SK-N-SH (cell line): ENCODE measurements around the gene ATP8A2. TPM values are rescaled to one million over a fixed set of nuclear protein-coding genes. Genes with fewer than 3 reads are reported as not detected.

Experiments used
- CTCF ChIA-PET: fragments of 300-600, 350-600 bp; formaldehyde crosslinking; extraction: SDS; loops from one replicate; lab custom pipeline; 2021; lab: Yijun Ruan, JAX
- POLR2A ChIA-PET: fragments of 350-600 bp; sonication (Branson Sonifier 250); formaldehyde crosslinking; extraction: SDS; loops from one replicate; lab custom pipeline; 2020; ENCODE audit warnings: antibody characterized with exemption, inconsistent platforms; lab: Yijun Ruan, JAX
- DNase-seq: peaks from one replicate; pipeline ENCODE4 v3.0.0; 2012
- H2AFZ ChIP-seq: fragments of 200-600 bp; sonication (generic); 2 replicates; pipeline ENCODE4 v1.8.1; 2016; ENCODE audit warnings: antibody characterized with exemption, mild to moderate bottlenecking, low read depth
- H3F3A ChIP-seq: fragments of 200-600 bp; sonication (generic); replicated peaks from 2 replicates; pipeline ENCODE3; 2016; ENCODE audit warnings: antibody characterized with exemption, mild to moderate bottlenecking; ENCODE audit not compliant: insufficient read depth
- H3K27ac ChIP-seq, 2 experiments: fragments of 200-500 bp in 1 of 2; fragments of 200-600 bp in 1 of 2; sonication (Bioruptor generic) in 1 of 2; sonication (generic), shearing (Covaris generic) in 1 of 2; 2 replicates each; pipeline versions ENCODE4 v1.5.1 to v1.6.1; 2014 to 2016; ENCODE audit warnings: low read depth in 2 of 2, inconsistent platforms in 1 of 2, low read length in 1 of 2, mild to moderate bottlenecking in 1 of 2, mixed read lengths in 1 of 2
- H3K27me3 ChIP-seq: fragments of 200-600 bp; sonication (generic), shearing (Covaris generic); 2 replicates; pipeline ENCODE4 v1.6.1; 2016; ENCODE audit warnings: mixed run types; ENCODE audit not compliant: insufficient read depth
- H3K36me3 ChIP-seq, 2 experiments: fragments of 200-500 bp in 1 of 2; fragments of 200-600 bp in 1 of 2; sonication (Bioruptor generic) in 1 of 2; sonication (generic) in 1 of 2; replicated peaks in 1 of 2; 2 replicates each; pipeline versions ENCODE3 to v1.5.1; 2014 to 2016; ENCODE audit warnings: low read length in 1 of 2, mild to moderate bottlenecking in 1 of 2; ENCODE audit not compliant: insufficient read depth in 2 of 2, control insufficient read depth in 1 of 2
- H3K4me1 ChIP-seq, 2 experiments: fragments of 200-500 bp in 1 of 2; fragments of 200-600 bp in 1 of 2; sonication (Bioruptor generic) in 1 of 2; sonication (generic), shearing (Covaris generic) in 1 of 2; 2 replicates each; pipeline versions ENCODE4 v1.5.1 to v1.6.1; 2014 to 2016; ENCODE audit warnings: low read depth in 1 of 2, low read length in 1 of 2, mixed run types in 1 of 2; ENCODE audit not compliant: insufficient read depth in 2 of 2, control insufficient read depth in 1 of 2
- H3K4me2 ChIP-seq: fragments of 200-600 bp; sonication (generic), shearing (Covaris generic); 2 replicates; pipeline ENCODE4 v1.6.1; 2017; ENCODE audit warnings: mixed run types
- H3K4me3 ChIP-seq, 2 experiments: fragments of 200-500 bp in 1 of 2; fragments of 200-600 bp in 1 of 2; sonication (Bioruptor generic) in 1 of 2; sonication (generic), shearing (Covaris generic) in 1 of 2; 2 replicates each; pipeline versions ENCODE4 v1.5.1 to v1.8.1; 2014 to 2016; ENCODE audit warnings: low read depth in 2 of 2, inconsistent platforms in 1 of 2, low read length in 1 of 2, mild to moderate bottlenecking in 1 of 2, mixed read lengths in 1 of 2, moderate library complexity in 1 of 2
- H3K79me2 ChIP-seq: fragments of 200-600 bp; sonication (generic); 2 replicates; pipeline ENCODE4 v1.8.1; 2017; ENCODE audit warnings: mild to moderate bottlenecking; ENCODE audit not compliant: insufficient read depth
- H3K9ac ChIP-seq: fragments of 200-600 bp; sonication (generic); 2 replicates; pipeline ENCODE4 v1.6.1; 2017; ENCODE audit warnings: mixed run types
- H3K9me2 ChIP-seq: fragments of 200-600 bp; sonication (generic); 2 replicates; pipeline ENCODE4 v1.6.1; 2017; ENCODE audit warnings: mixed run types
- H3K9me3 ChIP-seq: fragments of 200-600 bp; sonication (generic); 2 replicates; pipeline ENCODE4 v1.6.1; 2017; ENCODE audit warnings: mixed run types, mild to moderate bottlenecking, moderate library complexity
- H4K20me1 ChIP-seq: fragments of 200-600 bp; sonication (generic); 2 replicates; pipeline ENCODE4 v1.6.1; 2017; ENCODE audit warnings: mild to moderate bottlenecking, mixed run types; ENCODE audit not compliant: insufficient read depth
- CHD2 ChIP-seq: fragments of 150-350 bp; IDR thresholded peaks from 2 replicates; pipeline ENCODE4 v1.6.1; 2018; ENCODE audit warnings: low read length; ENCODE audit not compliant: partially characterized antibody
- CTCF ChIP-seq: fragments of 200-600 bp; sonication (generic); IDR thresholded peaks from 2 replicates; pipeline ENCODE4 v1.6.1; 2017; ENCODE audit warnings: antibody characterized with exemption, mild to moderate bottlenecking, moderate library complexity
- ELF1 ChIP-seq: IDR thresholded peaks from 2 replicates; pipeline ENCODE4 v1.4.0; 2012
- EP300 ChIP-seq, 2 experiments: IDR thresholded peaks; 2 replicates each; pipeline versions ENCODE4 v1.4.0 to v1.6.1; 2012; ENCODE audit warnings: borderline replicate concordance in 1 of 2, low read depth in 1 of 2, low read length in 1 of 2
- FOXJ3 ChIP-seq: sonication (generic); formaldehyde crosslinking; IDR thresholded peaks from 2 replicates; pipeline ENCODE4 v1.5.1; 2020; ENCODE audit warnings: mild to moderate bottlenecking, missing genetic modification reagents
- GATA2 ChIP-seq: sonication (generic); formaldehyde crosslinking; IDR thresholded peaks from 2 replicates; pipeline ENCODE4 v1.5.0; 2020; ENCODE audit warnings: mild to moderate bottlenecking, missing genetic modification reagents
- IRF3 ChIP-seq: fragments of 150-350 bp; IDR thresholded peaks from 2 replicates; pipeline ENCODE4 v1.6.1; 2016; ENCODE audit warnings: mild to moderate bottlenecking, low read depth, low read length
- MAX ChIP-seq: IDR thresholded peaks from 2 replicates; pipeline ENCODE4 v1.4.0; 2012; ENCODE audit warnings: low read depth
- MEF2A ChIP-seq: IDR thresholded peaks from 2 replicates; pipeline ENCODE4 v1.4.0; 2012; ENCODE audit warnings: low read depth, borderline replicate concordance
- NFIC ChIP-seq: IDR thresholded peaks from 2 replicates; pipeline ENCODE4 v1.4.0; 2012; ENCODE audit warnings: borderline replicate concordance
- PBX3 ChIP-seq: IDR thresholded peaks from 2 replicates; pipeline ENCODE4; 2012
- RAD21 ChIP-seq: IDR thresholded peaks from 2 replicates; pipeline ENCODE4 v1.6.1; 2012; ENCODE audit warnings: mild to moderate bottlenecking, low read length
- REST ChIP-seq: IDR thresholded peaks from 2 replicates; pipeline ENCODE4 v1.6.1; 2012; ENCODE audit warnings: mild to moderate bottlenecking, low read depth, low read length, moderate library complexity
- TAF1 ChIP-seq: IDR thresholded peaks from 2 replicates; pipeline ENCODE4 v1.6.1; 2012; ENCODE audit warnings: low read depth, mild to moderate bottlenecking, low read length, moderate library complexity, borderline replicate concordance
- USF2 ChIP-seq: fragments of 150-350 bp; IDR thresholded peaks from 2 replicates; pipeline ENCODE4 v1.6.1; 2017; ENCODE audit warnings: antibody characterized with exemption, low read length, low read depth, borderline replicate concordance
- YY1 ChIP-seq: IDR thresholded peaks from 2 replicates; pipeline ENCODE4 v1.4.0; 2012; ENCODE audit warnings: low read depth, mild to moderate bottlenecking
- WGBS: methylation state at CpG from one replicate; pipeline ENCODE4 v1.1.6; 2017; ENCODE audit warnings: low lambda C conversion rate; 5-methylcytosine and 5-hydroxymethylcytosine counted together
- polyA plus RNA-seq, 3 experiments: library from polyadenylated mRNA; depleted of rRNA; stranded (reverse); fragments of >200 nt; gene quantifications; 2 replicates each; pipeline ENCODE4 v1.2.3, GENCODE V29; 2012

ATP8A2 gene
- polyA plus RNA-seq, 1 of the 3 experiments (the other 2 are of a cell fraction), result 0.02 TPM

GRCh38 chr13:25847145-25847544 is 475.4 kb downstream of the ATP8A2 start:
- no peak for DNase-seq
- CTCF ChIA-PET, result no interaction called here
- POLR2A ChIA-PET, result interaction anchor here (0.6 kb wide), 1 partner anchor 1925 kb away, joined by 3 read pairs; no protein-coding TSS in a partner anchor
- Histone ChIP-seq H3K27me3 (no peaks in the 10 kb centered on the region), H3K4me3 (no peak overlapping the region), H3F3A (no peaks in the 10 kb centered on the region), H3K9me3 (no peaks in the 10 kb centered on the region), H3K4me1 (peaks cover 0 to 7% of the 10 kb centered on the region in 2 experiments; a peak in 1 of 4 replicates), H3K36me3 (no peaks in the 10 kb centered on the region), H3K9ac (no peak overlapping the region), H3K27ac (no peak overlapping the region), H3K9me2 (no peaks in the 10 kb centered on the region), H4K20me1 (no peaks in the 10 kb centered on the region), H2AFZ (no peak overlapping the region), H3K79me2 (no peaks in the 10 kb centered on the region), H3K4me2 (no peak overlapping the region)
- TF ChIP-seq TAF1 (no peak), ELF1 (no peak), MAX (no peak), RAD21 (no peak), CHD2 (no peak), FOXJ3 (no peak)
- 76% methylated on average over 5 of the region's 5 CpGs for WGBS

- no peak overlapping the region for H3K4me2 ChIP-seq
- POLR2A ChIA-PET, result no interaction called here
- no peaks in the 10 kb centered on the region for H4K20me1 ChIP-seq
- H3K4me1 ChIP-seq, result peaks cover 0 to 7% of the 10 kb centered on the region in 2 experiments; a peak in 1 of 4 replicates
- no peaks in the 10 kb centered on the region for H3K27me3 ChIP-seq
- H3K4me3 ChIP-seq, result no peak overlapping the region
- no peaks in the 10 kb centered on the region for H3K9me3 ChIP-seq
- no peaks in the 10 kb centered on the region for H3K9me2 ChIP-seq
- WGBS, result 24% methylated on average over 9 of the region's 11 CpGs
- peak; percentile 71 for DNase-seq
- CTCF ChIA-PET, result no interaction called here
- H3F3A ChIP-seq, result no peaks in the 10 kb centered on the region
- no peak overlapping the region for H2AFZ ChIP-seq
- no peak overlapping the region for H3K27ac ChIP-seq
- no peaks in the 10 kb centered on the region for H3K36me3 ChIP-seq
- H3K9ac ChIP-seq, result no peak overlapping the region
- H3K79me2 ChIP-seq, result no peaks in the 10 kb centered on the region
- TF ChIP-seq NFIC, result no peak
- no peak for TF ChIP-seq RAD21
- no peak for TF ChIP-seq YY1
- TF ChIP-seq REST, result no peak
- no peak for TF ChIP-seq CTCF
- TF ChIP-seq PBX3, result no peak
- TF ChIP-seq ELF1, result no peak
- peak in 1 of 2 experiments; percentile 65; a peak in 1 of 4 replicates for TF ChIP-seq EP300 (IDR thresholded peaks at IDR 0.05; ENCODE audit: borderline replicate concordance in 1 of 2, low read depth in 1 of 2, low read length in 1 of 2)
- TF ChIP-seq USF2, result no peak
- no peak for TF ChIP-seq IRF3
- TF ChIP-seq MEF2A, result no peak
- peak; percentile 92 for TF ChIP-seq GATA2 (CRISPR knock-in tag)
Measured at GRCh38 chr13:25847635-25848626, 476.2 kb downstream of the ATP8A2 start.
